Neural cell (in vitro differentiated cells): Measurements from ENCODE around the gene MCC.

Source experiments
- CTCF ChIP-seq: fragments of 450-650 bp; IDR thresholded peaks from 2 replicates; pipeline ENCODE4 v1.5.1; 2014; ENCODE audit warnings: antibody characterized with exemption, mild to moderate bottlenecking, moderate library complexity; ENCODE audit not compliant: poor library complexity, severe bottlenecking
- EP300 ChIP-seq: fragments of 450-650 bp; conservative IDR thresholded peaks from 2 replicates; pipeline ENCODE4 v1.6.1; 2014; ENCODE audit warnings: antibody characterized with exemption, mild to moderate bottlenecking, moderate library complexity; ENCODE audit not compliant: poor library complexity, severe bottlenecking
- EZH2 ChIP-seq: fragments of 200-600, 300-800 bp; shearing (Covaris generic), sonication (generic); IDR thresholded peaks from 2 replicates; pipeline ENCODE4 v1.6.1; 2014; ENCODE audit warnings: antibody characterized with exemption, low read length, borderline replicate concordance, mild to moderate bottlenecking; ENCODE audit not compliant: insufficient read depth, poor library complexity, severe bottlenecking
- MXI1 ChIP-seq: fragments of 450-650 bp; conservative IDR thresholded peaks from 2 replicates; pipeline ENCODE4 v1.6.1; 2014; ENCODE audit warnings: antibody characterized with exemption, mild to moderate bottlenecking; ENCODE audit not compliant: poor library complexity, severe bottlenecking
- POLR2AphosphoS5 ChIP-seq: IDR thresholded peaks from 2 replicates; pipeline ENCODE4 v1.6.1; 2012
- RAD21 ChIP-seq: fragments of 450-650 bp; conservative IDR thresholded peaks from 2 replicates; pipeline ENCODE4 v1.6.1; 2014; ENCODE audit warnings: antibody characterized with exemption, mild to moderate bottlenecking, moderate library complexity

- TF ChIP-seq EP300: no peak
- TF ChIP-seq MXI1: no peak
- TF ChIP-seq CTCF: no peak
- TF ChIP-seq RAD21: no peak
- no peak for TF ChIP-seq POLR2AphosphoS5
- no peak for TF ChIP-seq EZH2
These were observed 450.1 kb downstream of the MCC start for GRCh38 chr5:113038136-113038535.
